HG03432 (cell line): Measurements from ENCODE around the gene SHB.

ENCODE experiments used
- ATAC-seq: cut with Tn5 transposase; IDR thresholded peaks from one replicate; pipeline ENCODE4 v1.9.1; 2021; ENCODE audit warnings: mild to moderate bottlenecking, moderate library complexity; ENCODE audit not compliant: unreplicated experiment

The SHB gene

GRCh38 chr9:38068701-38069628 is at the start of gene SHB:
Gene SHB, minus strand, starts transcription at chr9:38069227. Its CDS starts 582 bp downstream, at chr9:38068645.
- ATAC-seq, result peak; percentile 53

GRCh38 chr9:38117651-38118050 is 48.6 kb upstream of the SHB start:
- no peak for ATAC-seq

DNA sequence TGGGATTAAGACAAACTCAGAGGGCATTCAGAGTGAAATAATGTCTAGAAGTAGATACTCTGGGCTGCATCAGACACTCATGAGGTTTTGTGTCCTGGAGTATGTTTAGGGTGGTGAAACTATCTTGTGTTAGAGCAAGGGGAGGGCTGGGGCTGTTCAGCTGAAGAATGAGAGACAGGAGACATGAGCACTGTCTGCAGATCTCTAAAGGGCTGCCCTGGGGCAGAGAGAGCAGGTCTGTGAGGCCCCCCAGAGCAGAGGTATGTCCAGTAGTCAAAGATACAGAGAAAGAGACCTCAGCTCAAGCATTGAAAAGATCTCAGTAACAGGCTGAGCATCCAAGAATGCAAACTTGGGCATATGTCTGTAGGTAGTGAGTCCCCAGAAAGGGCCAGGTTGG is 45.9 kb upstream of the SHB start:
- ATAC-seq, result no peak

GRCh38 chr9:38112456-38112855 is 43.4 kb upstream of the SHB start:
- ATAC-seq, result no peak

DNA sequence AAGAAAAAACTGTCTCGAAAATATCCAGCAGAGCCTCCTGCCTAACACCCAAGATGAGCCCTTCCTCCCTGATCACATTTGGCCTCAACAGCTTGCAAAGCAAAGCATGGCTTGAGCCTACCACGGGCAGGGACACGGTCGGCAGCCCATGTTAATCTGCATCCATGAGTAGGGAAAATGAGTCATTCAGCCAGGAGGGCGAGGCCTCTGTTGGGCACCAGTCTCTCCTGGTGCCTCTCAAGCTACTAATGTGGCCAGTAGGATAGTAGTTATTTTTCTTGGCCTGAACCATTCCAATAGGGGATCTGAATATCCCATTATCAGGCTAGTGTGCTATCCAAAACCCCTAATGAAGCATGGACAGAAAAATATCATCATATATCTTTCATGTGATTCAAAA is 43.0 kb upstream of the SHB start:
- no peak for ATAC-seq

- ATAC-seq, result no peak
These were observed 41.4 kb upstream of the SHB start for GRCh38 chr9:38110476-38110875.

DNA sequence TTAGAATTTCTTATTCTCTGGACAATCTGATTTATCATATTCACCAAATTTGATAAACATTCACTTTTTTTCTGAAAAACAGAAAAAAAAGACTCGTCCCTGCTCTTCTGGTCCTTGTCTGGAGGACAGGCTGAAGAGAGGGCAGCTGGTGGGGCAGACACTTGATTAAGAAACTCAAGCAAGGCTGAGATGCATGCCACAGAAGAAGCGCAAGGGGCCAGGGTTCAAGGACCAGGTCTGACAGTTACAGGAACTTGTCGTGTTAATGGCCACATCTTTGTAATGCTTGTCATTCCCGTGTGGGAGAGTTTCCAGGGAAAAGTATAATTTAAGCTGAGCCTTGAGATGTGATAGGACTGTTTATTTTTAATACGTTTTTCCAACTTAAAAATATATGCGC is 40.6 kb upstream of the SHB start:
- no peak for ATAC-seq

DNA sequence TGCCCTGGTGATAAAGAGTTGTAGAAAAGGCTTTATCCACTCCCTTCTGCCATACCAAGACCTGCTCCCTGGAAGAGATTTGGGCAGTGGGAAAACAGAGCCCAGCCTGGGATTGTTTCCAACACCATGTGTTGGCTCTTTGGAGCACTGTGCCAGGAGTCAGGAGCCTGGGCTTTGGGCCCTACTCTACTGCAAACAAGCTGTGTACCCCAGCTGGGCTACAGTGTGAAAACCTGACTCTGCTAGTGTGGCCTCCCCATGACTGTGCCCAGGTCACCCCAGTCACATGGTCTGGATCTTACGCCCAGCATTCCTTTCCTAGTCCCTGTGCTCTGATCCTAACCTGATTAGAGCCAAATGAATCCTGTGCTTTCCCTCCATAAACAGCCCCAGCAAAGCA is 39.3 kb upstream of the SHB start:
- no peak for ATAC-seq

GRCh38 chr9:38107811-38108304 is 38.8 kb upstream of the SHB start:
- ATAC-seq, result peak; percentile 58

- ATAC-seq, result peak; percentile 38
These were observed 38.4 kb upstream of the SHB start for GRCh38 chr9:38107405-38107804.

GRCh38 chr9:38106488-38106887 is 37.5 kb upstream of the SHB start:
- no peak for ATAC-seq

- no peak for ATAC-seq
These were observed 34.3 kb upstream of the SHB start for GRCh38 chr9:38103340-38103739.

DNA sequence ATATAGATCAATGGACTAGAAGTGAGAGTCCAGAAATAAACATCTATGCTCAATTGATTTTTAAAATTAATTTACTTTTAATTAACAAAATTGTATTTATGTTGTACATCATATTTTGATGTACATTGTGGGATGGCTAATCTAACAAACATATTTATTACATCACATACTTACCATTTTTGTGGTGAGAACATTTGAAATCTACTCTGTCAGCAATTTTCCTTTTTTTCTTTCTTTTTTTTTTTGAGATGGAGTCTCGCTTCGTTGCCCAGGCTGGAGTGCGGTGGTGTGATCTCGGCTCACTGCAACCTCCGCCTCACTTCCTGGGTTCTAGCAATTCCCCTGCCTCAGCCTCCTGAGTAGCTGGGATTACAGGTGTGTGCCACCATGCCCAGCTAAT is 32.4 kb upstream of the SHB start:
- no peak for ATAC-seq

DNA sequence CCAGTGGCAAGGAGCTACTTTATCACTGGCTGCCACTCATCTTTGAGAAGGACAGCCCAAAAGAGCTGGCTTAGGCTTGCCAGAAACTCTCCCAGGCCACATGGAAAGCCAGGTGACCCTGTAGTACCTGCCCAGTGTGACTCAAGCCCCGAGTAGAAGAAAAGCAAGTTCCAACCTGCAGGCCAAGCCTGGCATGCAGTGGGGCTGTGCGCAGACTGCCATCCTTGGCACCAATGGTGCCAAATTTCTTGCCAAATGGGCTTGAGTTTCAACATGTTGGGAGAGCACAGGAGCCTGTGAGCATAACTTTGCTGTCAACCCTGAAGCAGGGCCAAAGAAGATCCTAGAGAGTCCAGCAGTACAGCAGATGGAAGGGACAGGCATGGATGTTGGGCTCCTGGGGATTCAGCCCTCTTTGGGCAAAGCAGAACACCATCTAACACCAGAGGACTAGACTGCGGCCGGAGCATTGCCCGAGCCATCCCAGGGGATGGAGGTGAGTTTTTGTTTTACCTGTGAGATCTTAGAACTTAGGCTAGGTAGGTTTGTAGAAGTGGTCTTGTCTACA is 27.3 kb upstream of the SHB start:
- no peak for ATAC-seq

DNA sequence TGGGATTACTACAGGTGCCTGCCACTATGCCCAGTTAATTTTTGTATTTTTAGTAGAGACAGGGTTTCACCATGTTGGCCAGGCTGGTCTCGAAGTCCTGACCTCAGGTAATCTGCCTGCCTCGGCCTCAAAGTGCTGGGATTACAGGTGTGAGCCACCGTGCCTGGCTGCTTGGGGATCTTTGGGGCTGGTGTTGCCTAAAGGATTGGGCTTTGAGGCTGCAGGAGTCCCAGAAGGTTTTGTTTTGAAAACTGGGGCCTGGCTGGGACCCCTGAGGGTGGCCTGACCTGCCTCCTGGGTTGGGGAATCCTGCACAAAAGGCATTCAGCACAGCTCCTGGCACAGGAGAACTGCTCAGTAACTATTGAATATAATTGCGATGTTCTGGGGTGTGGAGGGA is 25.1 kb upstream of the SHB start:
- ATAC-seq, result no peak

- no peak for ATAC-seq
These were observed 23.6 kb upstream of the SHB start for GRCh38 chr9:38092656-38093055.

DNA sequence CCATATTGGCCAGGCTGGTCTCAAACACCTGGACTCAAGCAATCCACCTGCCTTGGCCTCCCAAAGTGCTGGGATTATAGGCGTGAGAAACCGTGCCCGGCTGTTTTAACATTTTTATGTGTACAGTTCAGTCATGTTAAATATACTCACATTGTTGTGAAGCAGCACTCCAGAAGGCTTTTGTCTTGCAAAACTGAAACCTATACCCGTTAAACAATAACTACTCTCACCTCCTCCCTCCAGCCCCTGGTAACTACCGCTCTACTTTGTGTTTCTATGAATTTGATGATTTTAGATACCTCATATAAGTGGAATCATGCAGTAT is 23.1 kb upstream of the SHB start:
- peak; percentile 39 for ATAC-seq

DNA sequence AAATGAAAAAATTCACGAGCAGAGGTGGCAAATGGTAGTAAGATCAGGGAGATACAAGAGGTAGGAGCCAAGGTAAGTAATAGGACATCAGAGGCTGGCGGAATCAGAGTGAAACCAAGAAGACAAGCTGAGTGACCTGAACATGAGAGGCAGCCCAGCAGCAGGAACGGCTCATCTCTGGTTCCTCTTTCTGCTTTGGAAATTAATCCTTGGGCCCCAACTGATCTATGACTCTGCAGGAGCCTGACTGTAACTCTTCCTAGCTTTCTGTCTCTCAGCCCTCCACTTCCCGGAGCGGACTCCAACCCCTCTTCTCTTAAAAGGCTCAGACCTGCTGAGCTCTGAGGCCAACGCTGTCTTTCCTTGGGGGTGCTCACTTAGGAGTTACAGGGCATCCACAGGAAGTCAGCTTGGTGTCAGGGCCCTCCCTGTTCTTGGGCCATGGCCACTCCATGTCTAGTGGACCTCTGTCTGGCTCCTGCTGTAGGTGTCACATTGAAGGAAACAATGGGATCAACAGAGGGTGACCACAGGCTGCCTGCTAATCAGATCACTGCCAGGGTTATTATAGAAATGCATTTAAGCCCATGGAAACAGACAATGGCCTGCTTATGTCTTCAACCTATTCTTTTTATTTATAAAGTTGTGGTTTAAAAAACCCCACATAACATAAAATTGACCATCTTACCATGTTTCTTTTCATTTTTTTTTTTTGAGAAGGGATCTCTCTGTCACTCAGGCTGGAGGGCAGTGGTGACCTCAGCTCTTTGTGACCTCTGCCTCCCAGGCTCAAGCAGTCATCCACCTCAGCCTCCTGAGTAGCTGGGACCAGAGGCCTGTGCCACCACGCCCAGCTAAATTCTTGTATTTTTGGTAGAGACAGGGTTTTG is 22.5 kb upstream of the SHB start:
- ATAC-seq, result peak; percentile 69

- ATAC-seq, result no peak
These were observed 21.1 kb upstream of the SHB start for GRCh38 chr9:38090170-38090569.

GRCh38 chr9:38089387-38090165 is 20.5 kb upstream of the SHB start:
- ATAC-seq, result no peak
